Measurements from ENCODE around the gene MORN1.
"Not testable (repeated sequence)": the region's sequence is repeated elsewhere in the genome, so short reads cannot be mapped to it uniquely, and the experiment has no call there.

The MORN1 gene

DNA sequence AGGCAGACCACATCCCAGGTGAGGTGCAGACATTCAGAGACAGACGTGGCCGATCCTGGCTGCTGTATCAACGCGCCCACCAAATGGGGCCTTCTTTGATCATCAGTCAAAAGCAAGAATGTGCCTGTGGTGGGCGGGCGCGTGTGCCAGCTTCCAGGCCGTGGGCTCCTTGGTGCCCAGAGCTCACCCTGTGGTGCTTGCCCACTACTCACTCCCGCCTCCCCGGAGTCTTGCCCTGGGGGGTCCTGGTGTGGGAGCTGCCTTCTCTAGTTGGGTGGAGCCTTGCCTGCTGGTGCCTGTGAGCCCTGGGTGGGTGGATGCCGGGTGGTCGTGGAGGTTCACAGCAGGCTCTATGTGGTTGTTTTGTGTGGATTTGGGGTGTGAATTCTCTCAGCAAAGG lies 92.7 kb downstream of the MORN1 start:
- Histone ChIP-seq H3K27ac (peak overlapping the region; percentile 73 to 74), H3K36me3 (peaks cover 7 to 22% (median 9%) of the 10 kb centered on the region in 3 donors), H3K4me3 (peak overlapping the region in 1 of 2 donors; percentile 41), H3K9me3 (no peaks in the 10 kb centered on the region), H3K27me3 (no peaks in the 10 kb centered on the region), H3K4me1 (peaks cover 13 to 91% (median 70%) of the 10 kb centered on the region in 4 donors)
- intact Hi-C loops (cut with DNase I; ENCODE audit: low total_unique reads): no loop called here
- TF ChIP-seq CTCF (IDR thresholded peaks at IDR 0.05): no peak
- DNase-seq: no peak

DNA sequence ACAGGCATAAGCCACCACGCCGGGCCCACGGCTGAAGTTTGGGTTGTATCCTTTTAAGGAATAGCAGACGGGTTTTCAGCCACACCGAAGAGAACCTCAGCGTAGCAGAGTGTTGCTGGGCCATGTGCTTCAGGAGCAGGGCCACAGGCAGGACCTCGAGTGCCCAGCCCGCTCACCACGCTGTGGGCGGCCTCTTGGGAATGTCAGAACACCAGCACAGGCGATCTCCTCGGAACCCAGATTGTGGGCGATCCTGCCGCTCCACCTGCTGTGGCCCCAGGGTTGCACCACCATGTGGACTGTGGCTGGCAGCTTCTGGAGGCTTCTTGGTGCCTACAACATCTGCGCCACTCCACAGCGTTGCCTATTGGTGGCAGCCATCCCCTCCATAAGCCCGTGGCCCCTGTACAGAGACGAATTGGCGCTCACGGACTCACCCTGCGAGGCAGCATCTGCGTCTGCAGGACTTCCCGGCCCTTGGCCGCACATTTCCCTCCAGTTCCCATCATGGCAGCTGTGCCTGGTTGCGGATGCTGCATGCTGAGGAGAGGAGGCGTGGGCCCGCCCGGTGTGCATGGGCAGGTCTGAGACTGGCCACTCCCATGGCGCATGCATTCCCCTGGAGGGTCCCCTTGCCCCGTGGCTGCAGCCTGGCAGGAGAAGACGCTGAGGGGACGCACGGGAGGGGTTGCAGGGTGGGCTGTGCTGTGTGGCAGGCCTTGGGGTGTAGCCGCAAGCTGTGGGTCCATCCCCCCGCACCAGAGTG lies 93.9 kb downstream of the MORN1 start:
- Histone ChIP-seq H3K27ac (no peak overlapping the region), H3K36me3 (peaks cover 0 to 10% (median 0%) of the 10 kb centered on the region in 3 donors), H3K4me1 (peaks cover 13 to 99% (median 77%) of the 10 kb centered on the region in 4 donors), H3K9me3 (no peaks in the 10 kb centered on the region), H3K27me3 (no peaks in the 10 kb centered on the region), H3K4me3 (no peak overlapping the region)
- no peak for TF ChIP-seq CTCF (IDR thresholded peaks at IDR 0.05)
- no peak for DNase-seq
- intact Hi-C loops (cut with DNase I; ENCODE audit: low total_unique reads): no loop called here

- peaks cover 13 to 99% (median 78%) of the 10 kb centered on the region in 4 donors for H3K4me1 ChIP-seq
These were observed 94.7 kb downstream of the MORN1 start for GRCh38 chr1:2296614-2297013.

DNA sequence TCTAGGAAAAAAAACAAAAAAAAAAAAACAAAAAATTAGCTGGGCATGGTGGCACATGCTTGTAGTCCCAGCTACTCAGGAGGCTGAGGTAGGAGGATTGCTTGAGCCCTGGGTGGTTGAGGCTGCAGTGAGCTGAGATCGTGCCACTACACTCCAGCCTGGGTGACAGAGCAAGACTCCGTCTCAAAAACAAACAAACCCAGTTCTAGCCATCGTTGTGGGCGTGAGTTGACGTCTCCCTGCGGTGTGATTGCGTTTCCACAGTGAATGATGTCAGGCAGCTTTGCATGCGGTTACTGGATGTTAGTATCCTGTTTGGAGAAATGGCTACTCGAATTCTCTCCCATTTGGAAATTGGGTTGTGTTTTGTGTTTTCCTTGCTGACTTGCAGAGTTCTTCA lies 95.1 kb downstream of the MORN1 start:
- H3K36me3 ChIP-seq; intact Hi-C loops (cut with DNase I; ENCODE audit: low total_unique reads); DNase-seq; H3K4me3 ChIP-seq; H3K9me3 ChIP-seq; H3K27ac ChIP-seq; H3K27me3 ChIP-seq: not testable (repeated sequence)
- peaks cover 13 to 99% (median 78%) of the 10 kb centered on the region in 4 donors for H3K4me1 ChIP-seq

More at GRCh38 chr1:2296614-2297013, 94.7 kb downstream of the MORN1 start:
- Histone ChIP-seq H3K27ac (no peak overlapping the region), H3K4me3 (no peak overlapping the region), H3K36me3 (peaks cover 0 to 9% (median 0%) of the 10 kb centered on the region in 3 donors), H3K27me3 (no peaks in the 10 kb centered on the region), H3K9me3 (no peaks in the 10 kb centered on the region)
- DNase-seq: no peak
- intact Hi-C loops (cut with DNase I; ENCODE audit: low total_unique reads): no loop called here
- TF ChIP-seq CTCF (IDR thresholded peaks at IDR 0.05): no peak

DNA sequence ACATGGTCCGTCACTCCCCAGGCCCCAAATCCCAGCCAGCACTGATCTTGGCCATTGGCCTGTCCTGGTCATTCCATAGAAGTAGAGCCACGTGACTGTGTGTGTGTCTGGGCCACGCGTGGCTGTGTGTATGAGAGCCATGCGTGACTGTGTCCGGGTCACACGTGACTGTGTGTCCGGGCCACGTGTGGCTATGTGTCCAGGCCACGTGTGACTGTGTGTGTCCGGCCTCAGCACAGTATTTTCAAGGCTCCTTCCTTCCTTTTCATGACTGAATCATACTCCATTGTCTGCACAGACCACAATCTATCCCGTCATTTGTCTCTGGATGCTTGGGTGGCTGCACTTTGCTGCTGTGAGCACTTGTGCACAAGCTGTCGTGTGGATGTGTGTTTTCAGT lies 95.8 kb downstream of the MORN1 start:
- TF ChIP-seq CTCF (IDR thresholded peaks at IDR 0.05): no peak
- DNase-seq: no peak
- H3K27me3 ChIP-seq: no peaks in the 10 kb centered on the region
- H3K27ac ChIP-seq: no peak overlapping the region
- peaks cover 10 to 99% (median 78%) of the 10 kb centered on the region in 4 donors for H3K4me1 ChIP-seq
- no peaks in the 10 kb centered on the region for H3K9me3 ChIP-seq
- intact Hi-C loops (cut with DNase I; ENCODE audit: low total_unique reads): no loop called here
- no peak overlapping the region for H3K4me3 ChIP-seq
- peaks cover 0 to 9% (median 0%) of the 10 kb centered on the region in 3 donors for H3K36me3 ChIP-seq

DNA sequence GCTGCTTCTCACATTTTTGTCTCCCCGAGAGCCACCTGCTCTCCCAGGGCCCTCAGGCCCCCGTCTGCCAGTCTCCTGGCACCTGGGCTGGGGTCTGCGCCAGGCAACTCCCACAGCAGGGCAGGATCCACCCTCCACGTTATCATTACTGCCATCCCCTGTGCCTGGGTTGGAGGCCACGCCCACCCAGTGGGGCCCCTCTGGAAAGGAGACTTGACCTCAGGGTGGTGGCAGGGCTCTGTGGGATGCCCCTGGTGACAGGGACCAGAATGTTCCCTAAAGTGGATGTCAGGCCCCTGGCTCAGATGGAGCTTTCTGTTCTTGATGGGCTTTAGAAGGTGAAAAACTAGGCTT lies 96.7 kb downstream of the MORN1 start:
- no peaks in the 10 kb centered on the region for H3K9me3 ChIP-seq
- H3K27ac ChIP-seq: peak overlapping the region; percentile 54 to 62
- no peak for DNase-seq
- H3K36me3 ChIP-seq: peaks cover 0 to 9% (median 0%) of the 10 kb centered on the region in 3 donors
- H3K4me3 ChIP-seq: no peak overlapping the region
- TF ChIP-seq CTCF (IDR thresholded peaks at IDR 0.05): no peak
- no peaks in the 10 kb centered on the region for H3K27me3 ChIP-seq
- H3K4me1 ChIP-seq: peaks cover 15 to 99% (median 78%) of the 10 kb centered on the region in 4 donors
- intact Hi-C loops (cut with DNase I; ENCODE audit: low total_unique reads): no loop called here
